Measurements from ENCODE around the gene TAGLN3.

The TAGLN3 gene

GRCh38 chr3:112048911-112049310 lies 50.2 kb downstream of the TAGLN3 start:
- DNase-seq (ENCODE audit: low read depth), result no peak

GRCh38 chr3:112053229-112053628 lies 54.5 kb downstream of the TAGLN3 start:
- no peak for DNase-seq (ENCODE audit: low read depth)

- peak; percentile 18 for DNase-seq (ENCODE audit: low read depth)
Measured at GRCh38 chr3:112056451-112056929, 57.8 kb downstream of the TAGLN3 start.

GRCh38 chr3:112059497-112059896 lies 60.8 kb downstream of the TAGLN3 start:
- DNase-seq (ENCODE audit: low read depth), result no peak

- DNase-seq (ENCODE audit: low read depth), result peak; percentile 30
Measured at GRCh38 chr3:112061152-112061551, 62.4 kb downstream of the TAGLN3 start.
